SKM-1 (cell line): ENCODE results near the gene KIF1C.
"Not testable (repeated sequence)": the region's sequence is repeated elsewhere in the genome, so short reads cannot be mapped to it uniquely, and the experiment has no call there.

Source experiments
- DNase-seq: peaks from one replicate; lab custom pipeline; 2025; ENCODE audit not compliant: unreplicated experiment; lab: John Stamatoyannopoulos, UW

KIF1C gene

GRCh38 chr17:5042157-5043022 is 44.6 kb downstream of the KIF1C start:
- DNase-seq, result no peak

- no peak for DNase-seq
Observed at GRCh38 chr17:5043524-5043923, 45.8 kb downstream of the KIF1C start.

- DNase-seq, result no peak
Observed at GRCh38 chr17:5044630-5045029, 46.9 kb downstream of the KIF1C start.

GRCh38 chr17:5045496-5045895 is 47.7 kb downstream of the KIF1C start:
- DNase-seq, result no peak

GRCh38 chr17:5047446-5047845 is 49.7 kb downstream of the KIF1C start:
- no peak for DNase-seq

GRCh38 chr17:5049314-5049841 is 51.6 kb downstream of the KIF1C start:
- no peak for DNase-seq

- DNase-seq, result no peak
Observed at GRCh38 chr17:5050278-5050677, 52.5 kb downstream of the KIF1C start.

- DNase-seq, result no peak
Observed at GRCh38 chr17:5055543-5055942, 57.8 kb downstream of the KIF1C start.

GRCh38 chr17:5065227-5065744 is 67.5 kb downstream of the KIF1C start:
- no peak for DNase-seq

- no peak for DNase-seq
Observed at GRCh38 chr17:5068236-5068635, 70.5 kb downstream of the KIF1C start.

GRCh38 chr17:5069724-5070123 is 72.0 kb downstream of the KIF1C start:
- no peak for DNase-seq

- DNase-seq, result not testable (repeated sequence)
Observed at GRCh38 chr17:5075472-5075871, 77.7 kb downstream of the KIF1C start.

- not testable (repeated sequence) for DNase-seq
Observed at GRCh38 chr17:5077275-5077674, 79.5 kb downstream of the KIF1C start.

- no peak for DNase-seq
Observed at GRCh38 chr17:5077781-5078105, 80.0 kb downstream of the KIF1C start.
